ENCODE data around the gene ANKRD34C.

ANKRD34C gene

DNA sequence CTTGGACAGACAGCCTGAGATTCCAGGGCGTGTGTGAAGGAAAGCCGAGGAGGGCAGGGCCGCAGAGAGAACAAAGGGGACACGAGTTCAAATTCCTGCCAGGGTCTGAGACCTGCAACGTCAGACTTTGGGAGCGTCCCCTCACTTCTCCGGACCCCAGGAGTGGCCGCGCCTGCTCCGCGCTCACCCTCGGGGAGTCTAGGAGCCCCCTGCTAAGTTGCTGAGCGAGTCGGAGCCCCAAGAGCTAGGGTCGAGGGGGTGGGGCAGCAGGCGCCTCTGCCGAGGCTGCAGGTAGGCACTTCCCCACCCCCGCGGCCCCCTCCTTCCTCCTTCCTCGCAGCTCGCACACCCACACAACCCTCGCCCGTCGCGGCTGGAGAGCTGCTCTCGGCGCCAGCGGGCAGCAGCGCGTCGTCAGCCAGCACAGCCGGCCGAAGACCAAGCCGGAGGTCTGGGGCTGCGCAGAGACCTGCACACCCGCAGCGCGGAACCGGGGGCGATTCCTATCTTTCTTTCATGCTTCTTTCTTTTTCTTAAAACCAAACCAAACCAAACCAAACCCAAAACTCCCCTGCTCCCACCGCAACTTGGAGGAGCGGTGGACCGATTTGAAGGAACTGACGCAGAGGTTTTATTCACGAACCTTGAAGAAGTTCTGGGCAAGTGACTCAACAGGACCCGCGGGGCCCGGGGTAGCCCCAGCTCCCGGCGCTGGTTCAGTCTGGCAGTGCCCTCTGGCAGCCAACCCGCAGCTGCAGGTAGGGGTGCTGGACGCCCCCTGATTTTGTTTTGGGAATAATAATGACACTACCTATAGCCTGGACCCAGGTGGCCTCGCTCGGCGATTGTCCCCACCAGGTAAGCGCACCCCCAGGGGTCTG is at the start of gene ANKRD34C:
ANKRD34C (plus strand) TSS at position 352 of the 881 bp plus-strand sequence. CDS start 10,563 bp downstream, outside the sequence.
- no peak for DNase-seq

GRCh38 chr15:79233236-79233635 is 49.3 kb upstream of the ANKRD34C start:
- DNase-seq, result no peak

GRCh38 chr15:79240036-79240435 is 42.5 kb upstream of the ANKRD34C start:
- DNase-seq, result no peak

- no peak for DNase-seq
Measured at GRCh38 chr15:79243723-79244122, 38.8 kb upstream of the ANKRD34C start.

DNA sequence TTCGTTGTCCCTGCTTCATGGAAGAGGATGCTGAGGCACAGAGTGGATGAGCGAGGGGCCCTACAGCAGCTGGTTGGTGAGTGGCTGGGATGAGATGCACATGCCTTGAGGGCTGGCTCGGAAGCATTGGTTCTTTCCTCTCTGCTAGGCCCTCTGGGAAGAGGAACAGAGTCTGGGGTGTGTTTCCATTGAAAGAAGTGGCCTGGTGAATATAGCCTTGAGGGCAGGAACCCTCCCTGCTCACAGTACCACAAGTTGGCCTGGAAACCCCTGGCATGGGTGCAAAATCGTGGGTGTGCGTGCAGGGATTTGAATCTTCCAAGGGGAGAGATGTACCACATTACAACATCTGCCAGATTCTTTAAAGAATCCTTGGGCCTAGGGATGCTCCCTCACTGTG is 37.6 kb upstream of the ANKRD34C start:
- no peak for DNase-seq

GRCh38 chr15:79248183-79248582 is 34.3 kb upstream of the ANKRD34C start:
- DNase-seq, result no peak

DNA sequence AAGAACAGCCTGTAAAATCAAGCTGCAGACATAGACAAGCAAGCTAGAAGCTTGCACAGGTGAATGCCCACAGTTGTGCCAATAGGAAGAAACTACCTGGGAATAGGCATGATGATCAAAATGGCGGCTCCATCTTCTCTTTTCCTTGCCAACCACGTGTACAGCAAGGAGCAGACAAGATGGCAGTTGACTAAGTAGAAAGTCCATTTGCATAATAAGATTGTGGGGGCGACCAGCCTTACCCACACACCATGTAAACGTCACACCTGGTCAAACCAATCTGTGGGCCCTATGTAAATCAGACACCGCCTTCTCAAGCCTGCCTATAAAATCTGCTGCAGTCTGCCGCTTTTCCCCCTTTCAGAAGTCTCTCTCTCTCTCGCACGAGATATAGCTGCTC is 25.1 kb upstream of the ANKRD34C start:
- DNase-seq, result no peak

DNA sequence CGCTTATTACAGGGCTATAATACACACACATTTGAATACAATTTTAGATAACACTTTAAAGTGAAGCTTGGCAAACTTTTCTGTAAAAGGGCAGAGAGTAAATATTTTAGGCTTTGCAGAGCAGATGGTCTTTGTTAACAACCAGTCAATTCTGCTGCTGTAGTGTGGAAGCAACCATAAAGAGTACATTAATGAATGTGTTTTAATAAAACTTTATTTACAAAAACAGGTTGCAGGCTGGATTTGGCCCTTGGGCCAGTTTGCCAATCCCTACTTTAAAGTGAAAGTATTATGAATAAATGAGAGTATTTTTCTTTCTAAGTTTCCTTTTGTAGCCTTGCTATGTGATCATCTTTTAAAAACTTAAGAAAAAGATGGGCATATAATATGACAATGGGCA is 20.7 kb upstream of the ANKRD34C start:
- DNase-seq, result no peak

DNA sequence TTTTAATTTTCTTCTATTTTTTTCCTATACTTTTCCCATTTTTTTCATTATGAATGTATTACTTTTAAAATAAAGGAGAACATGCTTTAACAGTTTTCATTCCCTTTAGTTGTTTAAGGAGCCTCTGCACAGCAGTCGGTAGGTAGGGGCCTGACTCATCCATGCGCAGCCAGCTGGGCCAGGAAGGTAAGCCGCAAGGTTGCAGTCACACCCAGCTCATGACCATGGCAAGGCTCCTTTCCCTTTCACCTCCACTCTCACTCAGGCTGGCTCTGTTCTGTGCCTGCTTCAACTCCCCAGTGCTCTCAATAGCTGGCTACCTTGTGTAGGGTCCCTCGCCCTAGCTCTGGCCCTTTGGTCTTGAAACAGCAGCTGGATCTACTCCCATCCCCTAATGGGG is 17.4 kb upstream of the ANKRD34C start:
- DNase-seq, result no peak

- no peak for DNase-seq
Measured at GRCh38 chr15:79265987-79266579, 16.4 kb upstream of the ANKRD34C start.

DNA sequence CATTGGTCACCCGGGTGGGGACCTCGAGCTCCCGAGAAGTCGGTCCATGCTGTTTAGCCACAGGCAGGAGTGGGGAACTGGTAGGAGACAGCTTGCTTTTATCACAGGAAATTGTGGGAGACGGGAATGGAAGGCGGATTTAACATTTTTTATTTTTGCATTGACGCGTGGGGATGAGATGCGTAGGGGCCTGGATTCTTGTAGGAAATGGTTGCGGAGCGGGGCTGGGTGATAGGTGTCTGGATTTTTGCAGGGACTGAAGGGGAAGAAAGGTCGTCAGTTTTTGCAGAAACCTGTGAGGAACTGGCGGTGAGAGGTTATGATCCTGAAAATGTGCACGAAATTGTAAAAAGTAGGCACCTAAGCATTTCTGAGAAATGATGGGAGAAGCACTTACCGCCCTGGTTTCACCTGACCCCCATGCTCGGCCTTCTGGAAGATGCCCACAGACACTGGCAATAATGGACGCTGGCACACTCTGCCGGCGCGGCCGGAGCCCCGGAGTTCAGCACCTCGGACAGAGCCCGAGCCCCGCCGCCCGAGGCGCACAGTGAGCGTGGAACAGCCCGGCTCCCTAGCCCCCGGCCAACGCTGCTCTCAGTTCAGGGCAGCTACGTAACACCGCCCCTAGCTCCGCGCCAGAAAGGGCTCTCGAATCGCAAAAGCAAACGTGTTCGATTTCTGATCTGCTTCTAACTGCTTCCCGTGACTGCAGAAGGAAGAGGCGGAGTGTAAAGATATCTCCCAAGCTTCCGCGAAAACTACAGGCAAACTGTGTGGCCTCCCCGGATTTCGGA is 928 bp downstream of the ANKRD34C start:
- DNase-seq, result peak in 2 of 4 experiments; percentile 7 to 8

GRCh38 chr15:79290642-79291275 is 8.2 kb downstream of the ANKRD34C start:
- DNase-seq, result no peak

GRCh38 chr15:79292011-79292410 is 9.5 kb downstream of the ANKRD34C start:
- DNase-seq, result no peak

DNA sequence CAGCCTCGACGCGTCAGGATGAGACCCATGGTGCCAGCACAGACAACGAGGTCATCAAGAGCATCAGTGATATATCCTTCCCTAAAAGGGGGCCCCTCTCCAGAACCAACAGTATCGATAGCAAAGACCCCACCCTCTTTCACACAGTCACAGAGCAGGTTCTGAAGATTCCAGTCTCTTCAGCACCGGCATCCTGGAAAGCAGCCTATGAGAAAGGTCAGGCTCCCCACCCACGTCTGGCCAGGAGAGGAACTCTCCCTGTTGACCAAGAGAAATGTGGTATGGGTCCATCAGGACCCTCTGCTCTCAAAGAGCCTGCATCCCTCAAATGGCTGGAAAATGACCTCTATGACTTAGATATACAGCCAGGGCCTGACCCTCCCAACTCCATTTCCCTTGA is 11.6 kb downstream of the ANKRD34C start:
- DNase-seq, result no peak

GRCh38 chr15:79296583-79296982 is 14.1 kb downstream of the ANKRD34C start:
- no peak for DNase-seq

DNA sequence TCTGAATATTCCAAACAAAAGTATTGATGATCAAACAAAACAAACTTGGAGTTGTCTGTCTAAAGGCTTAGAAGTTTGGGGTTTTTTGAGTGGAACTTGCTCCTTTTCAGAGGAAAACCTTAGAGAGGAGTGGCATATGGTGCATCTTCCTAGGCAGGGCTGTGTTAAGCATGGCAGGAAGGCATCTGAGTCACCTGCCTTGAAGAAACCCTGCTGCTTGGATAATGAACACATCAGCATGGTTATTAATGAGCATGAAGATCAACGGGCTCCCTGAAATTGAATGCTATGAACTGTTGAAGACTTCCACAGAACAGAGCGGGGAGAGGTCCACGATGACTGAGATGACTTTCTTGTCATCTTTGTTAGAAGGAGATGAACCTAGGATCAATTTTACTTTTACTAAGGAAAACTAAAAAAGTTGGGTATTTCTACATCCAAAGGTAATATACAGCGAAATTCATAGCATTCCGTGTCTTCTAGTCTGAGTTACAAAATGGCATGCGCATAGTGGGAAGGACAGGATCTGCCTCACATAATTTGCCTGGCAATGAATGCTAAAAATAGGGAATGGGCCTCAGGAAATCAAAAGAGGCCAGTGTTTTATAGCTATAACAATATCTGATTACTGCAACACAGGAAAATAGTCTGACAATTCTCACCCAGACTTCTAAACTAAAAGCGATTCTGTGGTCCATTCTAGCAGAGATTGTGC is 16.8 kb downstream of the ANKRD34C start:
- no peak for DNase-seq

DNA sequence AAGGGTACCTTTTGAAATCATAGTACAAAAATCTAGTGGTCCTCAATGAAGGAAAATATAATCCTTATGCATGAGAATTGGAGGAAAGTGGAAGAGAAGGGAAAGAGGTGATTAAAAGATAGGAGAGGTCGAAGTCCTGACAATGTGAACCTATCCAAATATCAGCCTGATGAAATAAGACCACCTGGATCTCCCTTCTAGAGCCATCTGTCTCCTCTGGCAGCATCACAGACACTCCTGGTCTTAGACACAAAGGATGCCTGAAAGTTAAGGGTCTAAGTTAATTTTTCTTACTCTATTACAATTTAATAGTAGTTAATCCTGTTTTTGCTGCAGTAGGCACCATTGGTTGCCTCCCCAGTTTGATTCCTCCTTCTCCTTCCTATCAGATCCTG is 17.3 kb downstream of the ANKRD34C start:
- no peak for DNase-seq

DNA sequence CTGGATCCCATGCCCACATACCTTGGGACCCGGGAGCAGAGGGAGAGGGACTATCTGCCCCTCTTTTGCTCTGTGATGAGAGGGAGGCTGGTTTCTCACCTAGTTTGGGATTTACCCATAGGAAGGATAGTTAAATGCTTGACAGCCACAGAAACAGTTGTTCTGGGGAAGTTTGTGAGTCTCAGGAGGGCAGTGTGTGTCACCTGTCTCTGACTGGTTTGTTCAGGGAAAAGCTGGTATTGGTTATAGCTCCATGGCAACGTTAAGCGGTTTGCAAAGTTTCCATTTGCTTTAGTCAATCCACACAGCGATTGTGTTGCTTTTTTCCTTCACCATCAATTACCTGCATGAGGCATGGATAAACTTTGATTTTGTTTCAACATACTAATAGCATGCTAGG is 24.7 kb downstream of the ANKRD34C start:
- DNase-seq, result no peak

DNA sequence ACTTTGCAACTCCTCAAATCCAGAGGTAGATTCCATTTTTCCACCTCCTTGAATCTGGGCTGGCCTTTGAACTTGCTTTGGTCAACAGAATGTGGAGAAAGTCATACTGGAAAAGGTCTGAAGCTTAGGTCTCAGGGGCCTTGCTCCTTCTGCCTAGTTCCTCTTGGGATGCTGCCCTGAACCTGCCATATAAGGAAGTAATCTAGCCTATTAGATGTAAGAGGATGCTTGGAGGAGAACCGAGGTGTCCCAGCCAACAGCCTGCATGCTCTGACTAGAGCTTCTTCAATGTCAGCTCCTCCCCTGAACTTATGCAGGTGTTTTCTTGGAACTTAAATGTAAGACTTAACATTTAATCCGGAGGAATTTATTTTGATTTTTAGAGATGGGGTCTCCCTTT is 26.4 kb downstream of the ANKRD34C start:
- DNase-seq, result no peak

GRCh38 chr15:79310612-79310984 is 28.1 kb downstream of the ANKRD34C start:
- DNase-seq, result no peak

DNA sequence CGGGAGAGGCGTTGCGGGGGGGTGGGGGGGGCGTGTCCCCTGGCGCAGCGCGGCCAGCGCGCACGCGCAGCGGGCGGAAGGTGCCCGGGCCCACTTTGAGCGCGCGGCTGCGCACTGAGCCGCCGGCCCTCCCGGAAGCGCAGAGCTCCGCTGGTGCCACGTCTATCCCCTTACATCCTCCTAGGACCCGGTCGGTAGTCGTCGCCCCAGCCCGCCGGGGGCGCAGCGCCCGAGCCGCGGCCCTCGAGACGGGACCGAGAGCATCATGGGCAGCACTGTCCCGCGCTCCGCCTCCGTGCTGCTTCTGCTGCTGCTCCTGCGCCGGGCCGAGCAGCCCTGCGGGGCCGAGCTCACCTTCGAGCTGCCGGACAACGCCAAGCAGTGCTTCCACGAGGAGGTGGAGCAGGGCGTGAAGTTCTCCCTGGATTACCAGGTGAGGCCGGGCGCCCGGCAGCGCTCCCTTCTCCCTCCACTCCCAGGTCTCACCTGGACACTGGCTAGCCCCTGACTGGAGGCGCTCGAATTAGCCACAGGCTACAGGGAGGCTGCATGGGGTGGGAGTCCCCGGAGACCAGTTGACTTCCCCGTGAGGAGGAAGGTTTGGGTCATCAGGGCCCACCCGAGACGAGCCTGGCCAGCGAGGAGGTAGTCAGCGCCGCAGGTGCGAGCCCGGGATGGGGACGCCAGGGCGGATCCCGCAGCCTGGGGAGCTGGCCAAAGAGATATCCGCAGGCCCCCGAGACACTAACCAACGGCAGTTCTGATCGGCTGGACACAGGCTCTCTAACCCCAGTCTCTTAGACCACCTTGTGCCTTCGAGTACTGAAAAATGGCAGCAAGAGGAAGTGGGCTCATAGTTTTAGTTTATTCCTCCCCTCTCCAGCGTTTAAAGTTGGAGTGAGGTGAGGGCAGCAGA is 28.7 kb downstream of the ANKRD34C start, which contains the start of gene TMED3:
TMED3 (plus strand) TSS at position 128 of the 916 bp plus-strand sequence; CDS start at position 266, 138 bp downstream.
- peak; percentile 60 to 70 (median 63) for DNase-seq
